Measurements from ENCODE around the gene MASP1. TPM values are rescaled to one million over a fixed set of nuclear protein-coding genes. Genes with fewer than 3 reads are reported as not detected.

Gene MASP1
- total RNA-seq, 2 experiments from 2014 or later: not detected

GRCh38 chr3:187236962-187237361 is 54.6 kb downstream of the MASP1 start:
- H3K36me3 Mint-ChIP-seq (ENCODE audit: low read depth): no peaks in the 10 kb centered on the region
- no peak for DNase-seq
- no peak overlapping the region for H3K4me3 Mint-ChIP-seq
- POLR2A ChIA-PET: interaction anchor here (0.5 kb wide), 1 partner anchor 72 kb away, joined by 4 read pairs; no protein-coding TSS in a partner anchor
- CTCF ChIA-PET: no interaction called here
- no peak for TF ChIP-seq CTCF (IDR thresholded peaks at IDR 0.05)
- no peak overlapping the region for H3K27ac Mint-ChIP-seq
- no peaks in the 10 kb centered on the region for H3K4me1 Mint-ChIP-seq (ENCODE audit: low read depth)
- intact Hi-C loops (cut with micrococcal nuclease): no loop called here
- no peaks in the 10 kb centered on the region for H3K9me3 Mint-ChIP-seq
- no peak for ATAC-seq
- H3K27me3 Mint-ChIP-seq: no peaks in the 10 kb centered on the region

- no peaks in the 10 kb centered on the region for H3K36me3 Mint-ChIP-seq (ENCODE audit: low read depth)
- no peak for DNase-seq
- CTCF ChIA-PET: interaction anchor here (0.6 to 1.3 kb wide), 2 partner anchors 88 to 159 kb away, joined by 3 to 6 read pairs; no protein-coding TSS in a partner anchor
- intact Hi-C loops (cut with micrococcal nuclease): no loop called here
- H3K4me3 Mint-ChIP-seq: no peak overlapping the region
- no peak overlapping the region for H3K27ac Mint-ChIP-seq
- POLR2A ChIA-PET: no interaction called here
- no peak for TF ChIP-seq CTCF (IDR thresholded peaks at IDR 0.05)
- no peaks in the 10 kb centered on the region for H3K4me1 Mint-ChIP-seq (ENCODE audit: low read depth)
- no peaks in the 10 kb centered on the region for H3K9me3 Mint-ChIP-seq
- peaks cover 5% of the 10 kb centered on the region for H3K27me3 Mint-ChIP-seq
- ATAC-seq: no peak
Measured at GRCh38 chr3:187230011-187230410, 61.5 kb downstream of the MASP1 start.

- no peaks in the 10 kb centered on the region for H3K9me3 Mint-ChIP-seq
- ChIA-PET POLR2A (no interaction called here), CTCF (no interaction called here)
- no peak for DNase-seq
- no peaks in the 10 kb centered on the region for H3K36me3 Mint-ChIP-seq (ENCODE audit: low read depth)
- H3K4me3 Mint-ChIP-seq: no peak overlapping the region
- TF ChIP-seq CTCF (IDR thresholded peaks at IDR 0.05): no peak
- H3K27ac Mint-ChIP-seq: no peak overlapping the region
- peaks cover 5% of the 10 kb centered on the region for H3K27me3 Mint-ChIP-seq
- ATAC-seq: no peak
- intact Hi-C loops (cut with micrococcal nuclease): loop anchor here (10.0 kb wide), 1 partner anchor 446 kb away; the partner anchor contains the start of gene SST
- H3K4me1 Mint-ChIP-seq (ENCODE audit: low read depth): no peaks in the 10 kb centered on the region
Measured at GRCh38 chr3:187228740-187229139, 62.8 kb downstream of the MASP1 start.

- Mint-ChIP-seq H3K4me3 (no peak overlapping the region), H3K36me3 (ENCODE audit: low read depth) (no peaks in the 10 kb centered on the region), H3K9me3 (no peaks in the 10 kb centered on the region), H3K27ac (no peak overlapping the region), H3K27me3 (peaks cover 5% of the 10 kb centered on the region), H3K4me1 (ENCODE audit: low read depth) (no peaks in the 10 kb centered on the region)
- CTCF ChIA-PET: interaction anchor here (0.8 to 1.2 kb wide), 2 partner anchors 67 to 91 kb away, joined by 3 read pairs; no protein-coding TSS in a partner anchor
- DNase-seq (no peak), ATAC-seq (no peak)
- intact Hi-C loops (cut with micrococcal nuclease): loop anchor here (10.0 kb wide), 1 partner anchor 447 kb away; the partner anchor contains the start of gene SST
- POLR2A ChIA-PET: no interaction called here
- TF ChIP-seq CTCF (IDR thresholded peaks at IDR 0.05): no peak
Measured at GRCh38 chr3:187227658-187228258, 63.8 kb downstream of the MASP1 start.

- H3K4me1 Mint-ChIP-seq (ENCODE audit: low read depth): no peaks in the 10 kb centered on the region
- H3K36me3 Mint-ChIP-seq (ENCODE audit: low read depth): no peaks in the 10 kb centered on the region
- intact Hi-C loops (cut with micrococcal nuclease): loop anchor here (5.0 to 10.0 kb wide), 3 partner anchors 94 to 489 kb away; partner anchors contain the start of gene SST
- no peaks in the 10 kb centered on the region for H3K9me3 Mint-ChIP-seq
- ATAC-seq (no peak), DNase-seq (no peak)
- H3K27ac Mint-ChIP-seq: no peak overlapping the region
- ChIA-PET CTCF (interaction anchor here (1.2 to 3.5 kb wide), 3 partner anchors 13 to 455 kb away, joined by 4 to 16 read pairs (median 14); no protein-coding TSS in a partner anchor), POLR2A (no interaction called here)
- no peak overlapping the region for H3K4me3 Mint-ChIP-seq
- peaks cover 3% of the 10 kb centered on the region for H3K27me3 Mint-ChIP-seq
- TF ChIP-seq CTCF (IDR thresholded peaks at IDR 0.05): no peak
Measured at GRCh38 chr3:187223799-187224198, 67.7 kb downstream of the MASP1 start.

Data from activated CD8-positive, alpha-beta T cell treated with anti-CD3 and anti-CD28 coated beads for 36 hours (primary cell).